HepG2 (cell line): ENCODE data around the gene B3GALNT2. TPM values are rescaled to one million over a fixed set of nuclear protein-coding genes. Genes with fewer than 3 reads are reported as not detected.

ENCODE experiments used
- ARNT ChIP-seq: fragments of 450-650 bp; IDR thresholded peaks from 2 replicates; pipeline ENCODE4 v1.6.1; 2017
- ARNTL ChIP-seq: sonication (generic); formaldehyde crosslinking; IDR thresholded peaks from 2 replicates; pipeline ENCODE4 v1.4.0; 2020; ENCODE audit warnings: mild to moderate bottlenecking, missing genetic modification reagents
- ATF7 ChIP-seq, 2 experiments: fragments of 450-650 bp in 1 of 2; sonication (generic) in 1 of 2; formaldehyde crosslinking in 1 of 2; IDR thresholded peaks; 2 replicates each; pipeline versions ENCODE4 v1.4.0 to v1.6.1; 2016 to 2020; ENCODE audit warnings: antibody characterized with exemption in 1 of 2, mild to moderate bottlenecking in 1 of 2, missing genetic modification reagents in 1 of 2
- BCL6 ChIP-seq: IDR thresholded peaks from 2 replicates; pipeline ENCODE4 v1.6.1; 2016; ENCODE audit warnings: missing genetic modification reagents, missing compliant biosample characterization
- KLF6 ChIP-seq: IDR thresholded peaks from 2 replicates; pipeline ENCODE4 v1.8.0; 2016; ENCODE audit warnings: missing biosample characterization, missing genetic modification reagents
- MLLT10 ChIP-seq: sonication (generic); formaldehyde crosslinking; IDR thresholded peaks from 2 replicates; pipeline ENCODE4 v1.4.0; 2020; ENCODE audit warnings: missing genetic modification reagents
- MXD1 ChIP-seq: sonication (generic); formaldehyde crosslinking; IDR thresholded peaks from 2 replicates; pipeline ENCODE4 v1.4.0; 2020; ENCODE audit warnings: mild to moderate bottlenecking, missing genetic modification reagents
- NFYC ChIP-seq: IDR thresholded peaks from 2 replicates; pipeline ENCODE4 v1.6.1; 2016; ENCODE audit warnings: missing genetic modification reagents, missing compliant biosample characterization
- NR1H2 ChIP-seq: sonication (generic); formaldehyde crosslinking; IDR thresholded peaks from 2 replicates; pipeline ENCODE4 v1.8.1; 2022; ENCODE audit warnings: low read depth, missing genetic modification reagents, borderline replicate concordance
- PATZ1 ChIP-seq: sonication (generic); formaldehyde crosslinking; IDR thresholded peaks from 2 replicates; pipeline ENCODE4 v1.4.0; 2020; ENCODE audit warnings: missing genetic modification reagents
- PRDM10 ChIP-seq: sonication (generic); formaldehyde crosslinking; IDR thresholded peaks from 2 replicates; pipeline ENCODE4 v1.4.0; 2020; ENCODE audit warnings: low read depth, missing genetic modification reagents
- REL ChIP-seq: sonication (generic); formaldehyde crosslinking; conservative IDR thresholded peaks from 2 replicates; pipeline ENCODE4 v1.8.0; 2022; ENCODE audit warnings: mild to moderate bottlenecking, missing genetic modification reagents, moderate library complexity
- SNAI1 ChIP-seq: sonication (generic); formaldehyde crosslinking; IDR thresholded peaks from 2 replicates; pipeline ENCODE4 v1.5.0; 2020; ENCODE audit warnings: mild to moderate bottlenecking, missing genetic modification reagents, borderline replicate concordance
- U2AF1 ChIP-seq: fragments of 200-400 bp; formaldehyde crosslinking; optimal IDR thresholded peaks from 2 replicates; pipeline ENCODE3; 2017; ENCODE audit warnings: mild to moderate bottlenecking, low read depth, low read length
- U2AF2 ChIP-seq: fragments of 200-400 bp; formaldehyde crosslinking; IDR thresholded peaks from 2 replicates; pipeline ENCODE4 v1.6.1; 2017; ENCODE audit warnings: low read depth, mild to moderate bottlenecking, low read length
- ZNF136 ChIP-seq: sonication (generic); formaldehyde crosslinking; IDR thresholded peaks from 2 replicates; pipeline ENCODE4 v1.8.1; 2022; ENCODE audit warnings: low read depth, mild to moderate bottlenecking, moderate library complexity, missing genetic modification reagents
- ZNF251 ChIP-seq: sonication (generic); formaldehyde crosslinking; IDR thresholded peaks from 2 replicates; pipeline ENCODE4 v1.9.0; 2021; ENCODE audit warnings: mild to moderate bottlenecking, missing genetic modification reagents
- ZNF263 ChIP-seq: sonication (generic); formaldehyde crosslinking; IDR thresholded peaks from 2 replicates; pipeline ENCODE4 v1.4.0; 2020; ENCODE audit warnings: missing genetic modification reagents
- ZNF572 ChIP-seq: sonication (generic); formaldehyde crosslinking; IDR thresholded peaks from 2 replicates; pipeline ENCODE4 v1.5.1; 2020; ENCODE audit warnings: mild to moderate bottlenecking, missing genetic modification reagents
- ZNF740 ChIP-seq: sonication (generic); formaldehyde crosslinking; IDR thresholded peaks from 2 replicates; pipeline ENCODE4 v1.4.0; 2020; ENCODE audit warnings: missing genetic modification reagents
- ZNF788 ChIP-seq: sonication (generic); formaldehyde crosslinking; IDR thresholded peaks from 2 replicates; pipeline ENCODE4 v1.5.0; 2020; ENCODE audit warnings: mild to moderate bottlenecking, missing genetic modification reagents, borderline replicate concordance
- ZSCAN12 ChIP-seq: sonication (generic); formaldehyde crosslinking; IDR thresholded peaks from 2 replicates; pipeline ENCODE4 v1.9.0; 2021; ENCODE audit warnings: mild to moderate bottlenecking, missing genetic modification reagents
- ZSCAN21 ChIP-seq: sonication (generic); formaldehyde crosslinking; IDR thresholded peaks from 2 replicates; pipeline ENCODE4 v1.8.0; 2022; ENCODE audit warnings: mild to moderate bottlenecking, missing genetic modification reagents, moderate library complexity, borderline replicate concordance
- polyA plus RNA-seq, 8 experiments: library from polyadenylated mRNA; depleted of rRNA in 3 of 8; stranded (reverse) in 7 of 8; unstranded in 1 of 8; fragments of >200 nt; fragmentation: Illumina TruSeq in 4 of 8; extraction: Trizol in 4 of 8; gene quantifications; 2 replicates each; pipeline versions ENCODE4 v1.2.1 to v1.2.3, GENCODE V29; 2011 to 2016; ENCODE audit warnings: low read depth in 4 of 8, missing spikeins in 1 of 8, mixed read lengths in 1 of 8; ENCODE audit not compliant: insufficient read depth in 1 of 8
- total RNA-seq, 5 experiments: library from RNA; depleted of rRNA; stranded (reverse); fragments of >200 nt; fragmentation: Illumina TruSeq; extraction: Trizol; gene quantifications; 2 replicates each; pipeline ENCODE4 v1.2.3, GENCODE V29; 2016; ENCODE audit warnings: low read depth in 1 of 5
- TF ChIP-seq, protein P1 (sequence below): sonication (generic); formaldehyde crosslinking; IDR thresholded peaks from 2 replicates; pipeline ENCODE4 v1.5.0; 2020; ENCODE audit warnings: mild to moderate bottlenecking, missing genetic modification reagents

B3GALNT2 gene
- total and polyA plus RNA-seq, 2 of the 13 experiments (the other 11 are each of a cell fraction or from before 2014, with no cell fraction given) = 16.5 to 28.9 TPM

- TF ChIP-seq NR1H2 (CRISPR knock-in tag) = no peak
- peak; percentile 55 for TF ChIP-seq BCL6
- TF ChIP-seq KLF6 (CRISPR knock-in tag) = no peak; the same call in 1 of the 2 replicates
- no peak; the same call in 1 of the 2 replicates for TF ChIP-seq MXD1 (CRISPR knock-in tag)
- peak; percentile 90 for TF ChIP-seq REL (CRISPR knock-in tag)
- no peak for TF ChIP-seq ZSCAN21 (CRISPR knock-in tag)
- no peak for TF ChIP-seq ZNF788
- no peak for TF ChIP-seq NFYC (CRISPR knock-in tag)
- TF ChIP-seq ZNF251 (CRISPR knock-in tag) = no peak
- peak; percentile 44; the same call in 1 of the 2 replicates for TF ChIP-seq ARNTL (CRISPR knock-in tag)
- TF ChIP-seq ZNF740 (CRISPR knock-in tag) = no peak
- no peak for TF ChIP-seq U2AF2
- TF ChIP-seq ZSCAN12 = no peak
- TF ChIP-seq MLLT10 (CRISPR knock-in tag) = no peak
- no peak for TF ChIP-seq PATZ1 (CRISPR knock-in tag)
- TF ChIP-seq SNAI1 (CRISPR knock-in tag) = no peak
- TF ChIP-seq ZNF263 (CRISPR knock-in tag) = no peak
- TF ChIP-seq ZNF572 = no peak
- TF ChIP-seq, protein P1, sequence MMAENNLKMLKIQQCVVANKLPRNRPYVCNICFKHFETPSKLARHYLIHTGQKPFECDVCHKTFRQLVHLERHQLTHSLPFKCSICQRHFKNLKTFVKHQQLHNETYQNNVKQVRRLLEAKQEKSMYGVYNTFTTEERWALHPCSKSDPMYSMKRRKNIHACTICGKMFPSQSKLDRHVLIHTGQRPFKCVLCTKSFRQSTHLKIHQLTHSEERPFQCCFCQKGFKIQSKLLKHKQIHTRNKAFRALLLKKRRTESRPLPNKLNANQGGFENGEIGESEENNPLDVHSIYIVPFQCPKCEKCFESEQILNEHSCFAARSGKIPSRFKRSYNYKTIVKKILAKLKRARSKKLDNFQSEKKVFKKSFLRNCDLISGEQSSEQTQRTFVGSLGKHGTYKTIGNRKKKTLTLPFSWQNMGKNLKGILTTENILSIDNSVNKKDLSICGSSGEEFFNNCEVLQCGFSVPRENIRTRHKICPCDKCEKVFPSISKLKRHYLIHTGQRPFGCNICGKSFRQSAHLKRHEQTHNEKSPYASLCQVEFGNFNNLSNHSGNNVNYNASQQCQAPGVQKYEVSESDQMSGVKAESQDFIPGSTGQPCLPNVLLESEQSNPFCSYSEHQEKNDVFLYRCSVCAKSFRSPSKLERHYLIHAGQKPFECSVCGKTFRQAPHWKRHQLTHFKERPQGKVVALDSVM (CRISPR knock-in tag) = no peak; the same call in 1 of the 2 replicates
- TF ChIP-seq ZNF136 = no peak
- no peak for TF ChIP-seq ATF7 (IDR thresholded peaks at IDR 0.05)
- 0 out of 2 replicates have a peak, but pooled peaks have one; percentile 29 for TF ChIP-seq ATF7 (CRISPR knock-in tag; IDR thresholded peaks at IDR 0.05)
- TF ChIP-seq ARNT = no peak
- TF ChIP-seq PRDM10 = no peak
- TF ChIP-seq U2AF1 = no peak
Observed at GRCh38 chr1:235504122-235504493, at the start of gene B3GALNT2 (continued).
